Testis (tissue), 2 donors: ENCODE results near the gene NUP62.

ENCODE experiments used
- POLR2A ChIP-seq: fragments of 450-650 bp; IDR thresholded peaks from one replicate; pipeline ENCODE4 v1.6.1; 2017; ENCODE audit warnings: antibody characterized with exemption, mild to moderate bottlenecking, moderate library complexity
- TF ChIP-seq, protein P1 (sequence below), 3 experiments: fragments of 450-650 bp in 2 of 3; fragments of 200-600 bp in 1 of 3; sonication (generic) in 1 of 3; IDR thresholded peaks; one replicate each; pipeline ENCODE4 v1.5.1; 2016 to 2019; ENCODE audit warnings: antibody characterized with exemption in 3 of 3, mild to moderate bottlenecking in 2 of 3, moderate library complexity in 1 of 3

DNA sequence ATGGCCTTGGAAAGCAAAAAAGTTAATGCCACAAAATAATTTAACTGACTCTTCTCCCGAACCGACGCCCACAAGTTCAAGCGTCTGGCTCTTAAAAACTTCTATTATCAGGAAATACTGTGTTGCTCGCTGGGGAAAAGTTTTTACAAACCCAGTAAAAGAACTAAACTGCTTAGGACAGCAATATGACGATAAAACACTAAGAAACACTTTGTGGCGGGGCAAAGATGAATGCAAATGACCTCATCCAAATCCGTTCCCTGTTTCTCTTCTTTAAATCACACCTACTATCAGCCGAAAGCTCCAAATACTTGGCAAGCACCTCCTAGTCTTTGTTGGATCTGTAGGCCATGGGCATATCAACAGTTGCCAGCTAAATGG is 26.8 kb upstream of the NUP62 start:
- TF ChIP-seq, protein P1, sequence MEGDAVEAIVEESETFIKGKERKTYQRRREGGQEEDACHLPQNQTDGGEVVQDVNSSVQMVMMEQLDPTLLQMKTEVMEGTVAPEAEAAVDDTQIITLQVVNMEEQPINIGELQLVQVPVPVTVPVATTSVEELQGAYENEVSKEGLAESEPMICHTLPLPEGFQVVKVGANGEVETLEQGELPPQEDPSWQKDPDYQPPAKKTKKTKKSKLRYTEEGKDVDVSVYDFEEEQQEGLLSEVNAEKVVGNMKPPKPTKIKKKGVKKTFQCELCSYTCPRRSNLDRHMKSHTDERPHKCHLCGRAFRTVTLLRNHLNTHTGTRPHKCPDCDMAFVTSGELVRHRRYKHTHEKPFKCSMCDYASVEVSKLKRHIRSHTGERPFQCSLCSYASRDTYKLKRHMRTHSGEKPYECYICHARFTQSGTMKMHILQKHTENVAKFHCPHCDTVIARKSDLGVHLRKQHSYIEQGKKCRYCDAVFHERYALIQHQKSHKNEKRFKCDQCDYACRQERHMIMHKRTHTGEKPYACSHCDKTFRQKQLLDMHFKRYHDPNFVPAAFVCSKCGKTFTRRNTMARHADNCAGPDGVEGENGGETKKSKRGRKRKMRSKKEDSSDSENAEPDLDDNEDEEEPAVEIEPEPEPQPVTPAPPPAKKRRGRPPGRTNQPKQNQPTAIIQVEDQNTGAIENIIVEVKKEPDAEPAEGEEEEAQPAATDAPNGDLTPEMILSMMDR (IDR thresholded peaks at IDR 0.05): no peak
- no peak for TF ChIP-seq POLR2A
